MCF 10A (cell line): ENCODE data around the gene RNF212. TPM values are rescaled to one million over a fixed set of nuclear protein-coding genes. Genes with fewer than 3 reads are reported as not detected.

Experiments
- BruUV-seq: library from RNA; stranded (reverse); fragments of 400-500 nt; replicated peaks from 2 replicates; lab custom pipeline; 2021; lab: Mats Ljungman, UMichigan
- CTCF ChIA-PET: fragments of 300-600 bp; sonication (Branson Sonifier 250); formaldehyde crosslinking; extraction: SDS; loops from one replicate; lab custom pipeline; 2021; ENCODE audit warnings: antibody characterized with exemption, inconsistent platforms; lab: Yijun Ruan, JAX
- POLR2A ChIA-PET: fragments of 300-600, 350-650 bp; sonication (Branson Sonifier 250); formaldehyde crosslinking; extraction: SDS; loops from one replicate; lab custom pipeline; 2020; ENCODE audit warnings: antibody characterized with exemption, inconsistent platforms; lab: Yijun Ruan, JAX
- DNase-seq: peaks from one replicate; pipeline ENCODE4 v3.0.0-alpha.2; 2018; ENCODE audit not compliant: unreplicated experiment
- H3K27ac Mint-ChIP-seq: one replicate; pipeline ENCODE4 v1.8.0; 2022; ENCODE audit warnings: mild to moderate bottlenecking, low read depth, mixed read lengths; ENCODE audit not compliant: unreplicated experiment
- H3K27me3 Mint-ChIP-seq: one replicate; pipeline ENCODE4 v1.8.0; 2022; ENCODE audit warnings: mixed read lengths; ENCODE audit not compliant: insufficient read depth, unreplicated experiment
- H3K36me3 Mint-ChIP-seq: one replicate; pipeline ENCODE4 v1.8.0; 2022; ENCODE audit warnings: mild to moderate bottlenecking, moderate library complexity, mixed read lengths; ENCODE audit not compliant: insufficient read depth, unreplicated experiment
- H3K4me1 Mint-ChIP-seq: one replicate; pipeline ENCODE4 v1.8.0; 2022; ENCODE audit warnings: mixed read lengths; ENCODE audit not compliant: insufficient read depth, unreplicated experiment
- H3K4me3 Mint-ChIP-seq: one replicate; pipeline ENCODE4 v1.8.0; 2022; ENCODE audit warnings: mild to moderate bottlenecking, moderate library complexity, mixed read lengths; ENCODE audit not compliant: unreplicated experiment
- H3K9me3 Mint-ChIP-seq: one replicate; pipeline ENCODE4 v1.8.0; 2022; ENCODE audit warnings: mixed read lengths; ENCODE audit not compliant: unreplicated experiment
- CTCF ChIP-seq: fragments of 200-600 bp; IDR thresholded peaks from one replicate; pipeline ENCODE4 v1.8.0; 2022; ENCODE audit warnings: antibody characterized with exemption, mild to moderate bottlenecking; ENCODE audit not compliant: unreplicated experiment
- intact Hi-C: fragments of 100-400 bp; cut with micrococcal nuclease; formaldehyde crosslinking; loops from 2 replicates; pipeline ENCODE4 v1.14.1; 2022
- total RNA-seq: library from RNA; stranded (reverse); gene quantifications from 2 replicates; pipeline ENCODE4 v1.2.3, GENCODE V29; 2022

RNF212 gene
- total RNA-seq, 1 experiment from 2014 or later, result not detected

GRCh38 chr4:1078490-1078889 lies 34.9 kb downstream of the RNF212 start:
- BruUV-seq, result no TSS peak
- no peaks in the 10 kb centered on the region for H3K9me3 Mint-ChIP-seq
- H3K4me3 Mint-ChIP-seq, result no peak overlapping the region
- intact Hi-C loops, result no loop called here
- DNase-seq, result no peak
- CTCF ChIA-PET, result interaction anchor here (1.6 kb wide), 1 partner anchor 189 kb away, joined by 4 read pairs; no protein-coding TSS in a partner anchor
- H3K36me3 Mint-ChIP-seq, result no peaks in the 10 kb centered on the region
- peaks cover 25% of the 10 kb centered on the region for H3K4me1 Mint-ChIP-seq
- TF ChIP-seq CTCF, result no peak
- H3K27me3 Mint-ChIP-seq, result peaks cover 19% of the 10 kb centered on the region
- H3K27ac Mint-ChIP-seq, result no peak overlapping the region
- POLR2A ChIA-PET, result no interaction called here

GRCh38 chr4:1077711-1078477 lies 35.5 kb downstream of the RNF212 start:
- POLR2A ChIA-PET, result interaction anchor here (0.7 kb wide), 1 partner anchor 14 kb away, joined by 3 read pairs; no protein-coding TSS in a partner anchor
- Mint-ChIP-seq H3K9me3 (no peaks in the 10 kb centered on the region), H3K27me3 (peaks cover 19% of the 10 kb centered on the region), H3K4me3 (no peak overlapping the region), H3K36me3 (no peaks in the 10 kb centered on the region), H3K4me1 (peaks cover 25% of the 10 kb centered on the region), H3K27ac (no peak overlapping the region)
- CTCF ChIA-PET, result interaction anchor here (0.5 to 1.6 kb wide), 2 partner anchors 25 to 190 kb away, joined by 3 to 4 read pairs; no protein-coding TSS in a partner anchor
- BruUV-seq, result no TSS peak
- intact Hi-C loops, result no loop called here
- TF ChIP-seq CTCF, result no peak
- DNase-seq, result no peak

- intact Hi-C loops, result no loop called here
- peak; percentile 25 for DNase-seq
- H3K27ac Mint-ChIP-seq, result no peak overlapping the region
- peaks cover 19% of the 10 kb centered on the region for H3K27me3 Mint-ChIP-seq
- no peaks in the 10 kb centered on the region for H3K36me3 Mint-ChIP-seq
- H3K4me3 Mint-ChIP-seq, result no peak overlapping the region
- H3K4me1 Mint-ChIP-seq, result peaks cover 9% of the 10 kb centered on the region
- no TSS peak for BruUV-seq
- TF ChIP-seq CTCF, result no peak
- POLR2A ChIA-PET, result interaction anchor here (0.6 kb wide), 1 partner anchor 677 kb away, joined by 3 read pairs; no protein-coding TSS in a partner anchor
- CTCF ChIA-PET, result interaction anchor here (0.6 to 0.7 kb wide), 2 partner anchors 33 to 41 kb away, joined by 3 read pairs; no protein-coding TSS in a partner anchor
- no peaks in the 10 kb centered on the region for H3K9me3 Mint-ChIP-seq
These were observed 37.3 kb downstream of the RNF212 start for GRCh38 chr4:1075809-1076699.

GRCh38 chr4:1075225-1075624 lies 38.1 kb downstream of the RNF212 start:
- no peaks in the 10 kb centered on the region for H3K9me3 Mint-ChIP-seq
- H3K27me3 Mint-ChIP-seq, result peaks cover 18% of the 10 kb centered on the region
- intact Hi-C loops, result no loop called here
- no peak overlapping the region for H3K4me3 Mint-ChIP-seq
- no peaks in the 10 kb centered on the region for H3K36me3 Mint-ChIP-seq
- POLR2A ChIA-PET, result interaction anchor here (0.6 to 1.1 kb wide), 2 partner anchors 102 to 677 kb away, joined by 3 read pairs; no protein-coding TSS in a partner anchor
- TF ChIP-seq CTCF, result no peak
- peaks cover 6% of the 10 kb centered on the region for H3K4me1 Mint-ChIP-seq
- BruUV-seq, result no TSS peak
- DNase-seq, result no peak
- H3K27ac Mint-ChIP-seq, result no peak overlapping the region
- CTCF ChIA-PET, result interaction anchor here (0.6 kb wide), 1 partner anchor 42 kb away, joined by 3 read pairs; no protein-coding TSS in a partner anchor
